ENCODE results near the gene AMN1.

Gene AMN1

DNA sequence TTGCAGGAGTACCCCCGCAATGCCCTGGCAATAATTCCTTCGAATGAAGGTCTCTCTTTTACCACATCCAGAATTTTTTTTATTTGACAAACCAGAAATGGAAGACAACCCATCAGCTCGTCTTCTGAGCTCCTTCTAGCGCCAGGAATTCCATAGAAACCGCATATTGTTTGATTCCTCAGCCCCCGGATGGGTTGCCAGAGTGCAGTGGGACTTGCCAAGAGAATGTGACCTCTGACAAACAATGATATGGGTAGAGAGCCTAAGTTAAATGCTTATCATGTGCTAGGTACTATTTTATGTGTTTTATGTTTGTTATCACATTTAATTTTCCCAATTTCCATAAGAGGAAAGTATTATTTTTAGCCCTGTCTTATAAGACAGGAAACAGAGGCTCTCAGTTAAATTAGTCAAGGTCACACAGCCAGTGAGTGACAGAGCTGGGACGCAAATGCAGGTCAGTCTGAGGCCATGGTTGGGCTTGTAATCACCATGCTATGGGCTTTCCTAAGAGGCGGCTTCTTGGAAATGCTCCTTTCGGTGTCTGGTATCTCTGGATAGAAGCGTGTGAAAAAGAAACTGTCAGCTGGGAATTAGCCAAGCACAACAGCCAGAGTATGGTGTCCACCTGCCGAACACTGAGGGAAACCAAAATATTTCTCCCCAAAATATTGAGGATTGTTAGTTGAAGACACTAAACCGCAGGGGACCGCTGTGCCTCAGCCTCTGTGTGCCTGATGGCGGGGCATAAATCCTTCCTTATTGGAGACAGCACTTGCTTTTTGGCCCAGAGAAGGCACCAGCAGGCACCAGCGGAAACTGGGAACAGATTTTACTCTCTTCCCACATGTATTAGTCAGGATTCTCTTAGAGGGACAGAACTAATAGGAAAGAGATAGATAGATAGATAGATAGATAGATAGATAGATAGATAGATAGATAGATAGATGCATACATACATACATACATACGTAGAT, 98.8 kb downstream of the AMN1 start (continued):
- TF ChIP-seq, protein P1, sequence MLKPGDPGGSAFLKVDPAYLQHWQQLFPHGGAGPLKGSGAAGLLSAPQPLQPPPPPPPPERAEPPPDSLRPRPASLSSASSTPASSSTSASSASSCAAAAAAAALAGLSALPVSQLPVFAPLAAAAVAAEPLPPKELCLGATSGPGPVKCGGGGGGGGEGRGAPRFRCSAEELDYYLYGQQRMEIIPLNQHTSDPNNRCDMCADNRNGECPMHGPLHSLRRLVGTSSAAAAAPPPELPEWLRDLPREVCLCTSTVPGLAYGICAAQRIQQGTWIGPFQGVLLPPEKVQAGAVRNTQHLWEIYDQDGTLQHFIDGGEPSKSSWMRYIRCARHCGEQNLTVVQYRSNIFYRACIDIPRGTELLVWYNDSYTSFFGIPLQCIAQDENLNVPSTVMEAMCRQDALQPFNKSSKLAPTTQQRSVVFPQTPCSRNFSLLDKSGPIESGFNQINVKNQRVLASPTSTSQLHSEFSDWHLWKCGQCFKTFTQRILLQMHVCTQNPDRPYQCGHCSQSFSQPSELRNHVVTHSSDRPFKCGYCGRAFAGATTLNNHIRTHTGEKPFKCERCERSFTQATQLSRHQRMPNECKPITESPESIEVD (tag by site-specific recombination; IDR thresholded peaks at IDR 0.05) = peak; percentile 52
- TF ChIP-seq, protein P2, sequence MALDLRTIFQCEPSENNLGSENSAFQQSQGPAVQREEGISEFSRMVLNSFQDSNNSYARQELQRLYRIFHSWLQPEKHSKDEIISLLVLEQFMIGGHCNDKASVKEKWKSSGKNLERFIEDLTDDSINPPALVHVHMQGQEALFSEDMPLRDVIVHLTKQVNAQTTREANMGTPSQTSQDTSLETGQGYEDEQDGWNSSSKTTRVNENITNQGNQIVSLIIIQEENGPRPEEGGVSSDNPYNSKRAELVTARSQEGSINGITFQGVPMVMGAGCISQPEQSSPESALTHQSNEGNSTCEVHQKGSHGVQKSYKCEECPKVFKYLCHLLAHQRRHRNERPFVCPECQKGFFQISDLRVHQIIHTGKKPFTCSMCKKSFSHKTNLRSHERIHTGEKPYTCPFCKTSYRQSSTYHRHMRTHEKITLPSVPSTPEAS (tag by site-specific recombination; IDR thresholded peaks at IDR 0.05) = no peak
- TF ChIP-seq ZNF596 (tag by site-specific recombination; IDR thresholded peaks at IDR 0.05) = peak; percentile 26; the same call in 1 of the 2 replicates
- no peak for TF ChIP-seq ZNF555 (tag by site-specific recombination; conservative IDR thresholded peaks at IDR 0.05)
- no peak for TF ChIP-seq ZNF302 (tag by site-specific recombination; IDR thresholded peaks at IDR 0.05; ENCODE audit: low read depth)
- TF ChIP-seq ZNF394 (tag by site-specific recombination; IDR thresholded peaks at IDR 0.05; ENCODE audit: borderline replicate concordance) = no peak
- TF ChIP-seq ZNF571 (tag by site-specific recombination; IDR thresholded peaks at IDR 0.05) = no peak
- no peak for TF ChIP-seq ZNF514 (tag by site-specific recombination; IDR thresholded peaks at IDR 0.05)
- no peak for TF ChIP-seq OSR2 (tag by site-specific recombination; IDR thresholded peaks at IDR 0.05)
- peak; percentile 61; the same call in 1 of the 2 replicates for TF ChIP-seq TRIM28 (IDR thresholded peaks at IDR 0.05; ENCODE audit: borderline replicate concordance, low read length)
- no peak for TF ChIP-seq YY2 (tag by site-specific recombination; IDR thresholded peaks at IDR 0.05)
- TF ChIP-seq ZNF423 (tag by site-specific recombination; IDR thresholded peaks at IDR 0.05) = no peak
- no peak for TF ChIP-seq KLF1 (tag by site-specific recombination; IDR thresholded peaks at IDR 0.05)
- no peak for TF ChIP-seq ZNF155 (tag by site-specific recombination; IDR thresholded peaks at IDR 0.05)
- TF ChIP-seq HOXA7 (CRISPR knock-in tag; IDR thresholded peaks at IDR 0.05; ENCODE audit: borderline replicate concordance) = no peak
- TF ChIP-seq ZNF791 (tag by site-specific recombination; IDR thresholded peaks at IDR 0.05) = no peak
- no peak for TF ChIP-seq ZNF19 (tag by site-specific recombination; IDR thresholded peaks at IDR 0.05; ENCODE audit: low read depth)
- no peak for TF ChIP-seq ZNF792 (tag by site-specific recombination; IDR thresholded peaks at IDR 0.05)
- no peak for TF ChIP-seq ZNF341 (tag by site-specific recombination; IDR thresholded peaks at IDR 0.05; ENCODE audit: low read depth)
- no peak for TF ChIP-seq ZNF654 (tag by site-specific recombination; IDR thresholded peaks at IDR 0.05; ENCODE audit: low read depth)
- no peak for TF ChIP-seq GLIS2 (tag by site-specific recombination; IDR thresholded peaks at IDR 0.05)
- no peak for TF ChIP-seq ZNF416 (tag by site-specific recombination; IDR thresholded peaks at IDR 0.05)

DNA sequence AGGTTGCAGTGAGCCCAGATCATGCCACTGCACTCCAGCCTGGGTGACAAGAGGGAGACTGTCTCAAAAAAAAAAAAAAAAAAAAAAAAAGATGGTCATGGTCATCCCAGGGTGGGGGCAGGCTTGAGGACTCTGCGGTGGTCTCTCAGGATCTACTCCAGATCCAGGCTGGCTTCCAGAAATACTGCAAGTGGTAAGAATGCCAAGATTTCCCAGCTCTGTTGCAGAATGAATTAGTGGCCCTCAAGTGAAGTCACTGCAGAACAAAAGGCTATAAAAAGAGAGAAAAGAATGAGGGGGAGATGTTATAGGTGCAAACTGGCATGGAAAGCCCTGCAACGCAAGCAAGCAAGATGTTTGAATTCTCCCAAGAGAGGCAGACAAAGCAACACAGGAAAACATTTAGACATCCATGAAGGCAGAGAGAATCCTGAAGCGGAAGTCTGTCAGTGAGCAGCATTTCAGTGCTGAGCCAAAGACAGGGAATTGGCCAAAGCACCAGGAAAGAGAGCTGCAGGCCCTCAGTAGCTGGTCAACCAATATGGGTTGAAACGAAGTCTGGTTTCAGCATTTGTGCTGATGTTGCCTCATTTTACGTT, 101.3 kb downstream of the AMN1 start:
- Histone ChIP-seq H3K9me3 (ENCODE audit: control insufficient read depth, insufficient read depth, low read depth, low read length) (no peaks in the 10 kb centered on the region), H3K4me1 (ENCODE audit: control insufficient read depth, insufficient read depth, low read length) (peaks cover 4% of the 10 kb centered on the region), H3K36me3 (ENCODE audit: control insufficient read depth in 2 of 2, insufficient read depth in 1 of 2, low read length in 2 of 2) (no peaks in the 10 kb centered on the region), H3K4me3 (ENCODE audit: low read depth, low read length) (no peak overlapping the region), H3K27ac (ENCODE audit: extremely low read depth, low read depth, low read length) (no peak overlapping the region)
- TF ChIP-seq ZNF626 (tag by site-specific recombination; IDR thresholded peaks at IDR 0.05) (no peak), ZNF549 (tag by site-specific recombination; IDR thresholded peaks at IDR 0.05) (no peak), BCL11A (tag by site-specific recombination; IDR thresholded peaks at IDR 0.05; ENCODE audit: low read depth) (no peak), ZNF157 (tag by site-specific recombination; IDR thresholded peaks at IDR 0.05) (no peak)
- TF ChIP-seq, protein P3, sequence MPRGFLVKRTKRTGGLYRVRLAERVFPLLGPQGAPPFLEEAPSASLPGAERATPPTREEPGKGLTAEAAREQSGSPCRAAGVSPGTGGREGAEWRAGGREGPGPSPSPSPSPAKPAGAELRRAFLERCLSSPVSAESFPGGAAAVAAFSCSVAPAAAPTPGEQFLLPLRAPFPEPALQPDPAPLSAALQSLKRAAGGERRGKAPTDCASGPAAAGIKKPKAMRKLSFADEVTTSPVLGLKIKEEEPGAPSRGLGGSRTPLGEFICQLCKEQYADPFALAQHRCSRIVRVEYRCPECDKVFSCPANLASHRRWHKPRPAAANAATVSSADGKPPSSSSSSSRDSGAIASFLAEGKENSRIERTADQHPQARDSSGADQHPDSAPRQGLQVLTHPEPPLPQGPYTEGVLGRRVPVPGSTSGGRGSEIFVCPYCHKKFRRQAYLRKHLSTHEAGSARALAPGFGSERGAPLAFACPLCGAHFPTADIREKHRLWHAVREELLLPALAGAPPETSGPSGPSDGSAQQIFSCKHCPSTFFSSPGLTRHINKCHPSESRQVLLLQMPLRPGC (tag by site-specific recombination; IDR thresholded peaks at IDR 0.05) = no peak
- TF ChIP-seq, protein P4, sequence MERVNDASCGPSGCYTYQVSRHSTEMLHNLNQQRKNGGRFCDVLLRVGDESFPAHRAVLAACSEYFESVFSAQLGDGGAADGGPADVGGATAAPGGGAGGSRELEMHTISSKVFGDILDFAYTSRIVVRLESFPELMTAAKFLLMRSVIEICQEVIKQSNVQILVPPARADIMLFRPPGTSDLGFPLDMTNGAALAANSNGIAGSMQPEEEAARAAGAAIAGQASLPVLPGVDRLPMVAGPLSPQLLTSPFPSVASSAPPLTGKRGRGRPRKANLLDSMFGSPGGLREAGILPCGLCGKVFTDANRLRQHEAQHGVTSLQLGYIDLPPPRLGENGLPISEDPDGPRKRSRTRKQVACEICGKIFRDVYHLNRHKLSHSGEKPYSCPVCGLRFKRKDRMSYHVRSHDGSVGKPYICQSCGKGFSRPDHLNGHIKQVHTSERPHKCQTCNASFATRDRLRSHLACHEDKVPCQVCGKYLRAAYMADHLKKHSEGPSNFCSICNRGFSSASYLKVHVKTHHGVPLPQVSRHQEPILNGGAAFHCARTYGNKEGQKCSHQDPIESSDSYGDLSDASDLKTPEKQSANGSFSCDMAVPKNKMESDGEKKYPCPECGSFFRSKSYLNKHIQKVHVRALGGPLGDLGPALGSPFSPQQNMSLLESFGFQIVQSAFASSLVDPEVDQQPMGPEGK (tag by site-specific recombination; IDR thresholded peaks at IDR 0.05) = no peak
- ChIA-PET CTCF (interaction anchor here (0.6 kb wide), 1 partner anchor 1971 kb away, joined by 3 read pairs; no protein-coding TSS in a partner anchor), POLR2A (interaction anchor here (0.6 kb wide), 1 partner anchor 373 kb away, joined by 6 read pairs; no protein-coding TSS in a partner anchor)
